Ovary (tissue), 9 donors: Measurements from ENCODE around the gene SSBP2. TPM values are rescaled to one million over a fixed set of nuclear protein-coding genes. Genes with fewer than 3 reads are reported as not detected.

Source experiments
- DNase-seq, 5 donors: peaks; one replicate each; pipeline ENCODE4 v3.0.0-alpha.2; 2019 to 2020
- H3K27ac ChIP-seq, 2 donors: fragments of 200-600 bp; one replicate each; pipeline versions ENCODE4 v1.5.1 to v1.8.0; 2019 to 2022
- H3K27me3 ChIP-seq: fragments of 200-600 bp; one replicate; pipeline ENCODE4 v1.8.0; 2022
- H3K36me3 ChIP-seq: fragments of 200-600 bp; sonication (generic); one replicate; pipeline ENCODE4 v1.5.1; 2019
- H3K4me1 ChIP-seq: one replicate; pipeline ENCODE4 v1.8.1; 2013; ENCODE audit warnings: mild to moderate bottlenecking, moderate library complexity; ENCODE audit not compliant: insufficient read depth
- H3K4me3 ChIP-seq: fragments of 200-600 bp; sonication (generic); one replicate; pipeline ENCODE4 v1.5.1; 2017
- H3K9me3 ChIP-seq, 2 donors: fragments of 200-600 bp in 1 of 2; sonication (generic) in 1 of 2; one replicate each; pipeline versions ENCODE4 v1.5.1 to v1.8.1; 2013 to 2019; ENCODE audit warnings: mild to moderate bottlenecking in 1 of 2, moderate library complexity in 1 of 2
- CTCF ChIP-seq, 3 donors: fragments of 450-650 bp in 2 of 3; fragments of 200-600 bp in 1 of 3; IDR thresholded peaks; one replicate each; pipeline versions ENCODE4 v1.5.1 to v1.8.0; 2016 to 2022; ENCODE audit warnings: antibody characterized with exemption in 3 of 3, mild to moderate bottlenecking in 1 of 3
- EP300 ChIP-seq: sonication (generic); formaldehyde crosslinking; IDR thresholded peaks from one replicate; pipeline ENCODE4 v1.6.1; 2017; ENCODE audit warnings: antibody characterized with exemption
- POLR2A ChIP-seq: fragments of 450-650 bp; IDR thresholded peaks from one replicate; pipeline ENCODE4 v1.6.1; 2017; ENCODE audit warnings: antibody characterized with exemption, mild to moderate bottlenecking, moderate library complexity
- WGBS, 3 donors: extraction: QIAGEN DNeasy Blood & Tissue Kit in 1 of 3; methylation state at CpG; one replicate each; pipeline versions ENCODE4 v1.1.5 to v1.1.7; 2013 to 2017; 5-methylcytosine and 5-hydroxymethylcytosine counted together
- intact Hi-C, 4 donors: fragments of 100-400 bp; cut with DNase I; formaldehyde crosslinking; loops; one replicate each; pipeline versions ENCODE4 v1.11.0 to v1.15.1; 2022 to 2023
- polyA plus RNA-seq, 2 donors: library from polyadenylated mRNA; stranded (reverse); fragments of 200-250 nt in 1 of 2; fragments of 350-450 nt in 1 of 2; fragmentation: Illumina TruSeq in 1 of 2; extraction: RNeasy Lipid Tissue Mini Kit (QIAGEN cat#74804) in 1 of 2; gene quantifications; one replicate each; pipeline ENCODE4 v1.2.3, GENCODE V29; 2013 to 2014
- total RNA-seq, 7 donors: library from RNA; depleted of rRNA in 2 of 7; stranded (reverse); fragments of >200 nt in 2 of 7; fragmentation: NEBNext Ultra II Directional in 3 of 7; extraction: Animal tissue kit (Norgen Biotek cat#: 25700) in 3 of 7; gene quantifications; one replicate each; pipeline versions ENCODE4 v1.1.0 to v1.2.4, GENCODE V29; 2016 to 2023
- donor health status: DM: no; HTN: no; CAD: no; lungs with moderate emphysema.
- donor health status: DM: no; HTN: no; CAD: no.
- donor health status: Bipolar disorder and iron deficiency.
- donor health status: DM: yes; HTN: yes; CAD: no.
- donor health status: DM: no; HTN: no; CAD: no.
- donor health status: DM: yes; HTN: yes; CAD: no.

Gene SSBP2
- total and polyA plus RNA-seq, 9 donors: 40.5 to 126 (median 78.2) TPM

GRCh38 chr5:81370912-81371311 lies 380.0 kb downstream of the SSBP2 start:
- DNase-seq: no peak
- Histone ChIP-seq H3K9me3 (no peaks in the 10 kb centered on the region), H3K36me3 (no peaks in the 10 kb centered on the region), H3K27ac (no peak overlapping the region), H3K4me1 (no peaks in the 10 kb centered on the region), H3K4me3 (no peak overlapping the region), H3K27me3 (no peaks in the 10 kb centered on the region)
- no peak for TF ChIP-seq EP300
- no peak for TF ChIP-seq CTCF (IDR thresholded peaks at IDR 0.05)
- TF ChIP-seq POLR2A: no peak
- intact Hi-C loops: no loop called here

GRCh38 chr5:81365541-81365940 lies 385.4 kb downstream of the SSBP2 start:
- Histone ChIP-seq H3K4me3 (no peak overlapping the region), H3K9me3 (no peaks in the 10 kb centered on the region), H3K27me3 (no peaks in the 10 kb centered on the region), H3K27ac (no peak overlapping the region), H3K36me3 (no peaks in the 10 kb centered on the region), H3K4me1 (no peaks in the 10 kb centered on the region)
- no peak for TF ChIP-seq CTCF (IDR thresholded peaks at IDR 0.05)
- WGBS, 3 donors: 91 to 93% (median 91%) methylated on average over 5 of the region's 5 CpGs
- intact Hi-C loops: no loop called here
- DNase-seq: no peak

- no peaks in the 10 kb centered on the region for H3K27me3 ChIP-seq
- H3K27ac ChIP-seq: no peak overlapping the region
- H3K4me3 ChIP-seq: no peak overlapping the region
- no peaks in the 10 kb centered on the region for H3K4me1 ChIP-seq
- no peak for DNase-seq
- WGBS, 3 donors: 43 to 52% (median 45%) methylated on average over 4 of the region's 4 CpGs
- no peaks in the 10 kb centered on the region for H3K9me3 ChIP-seq
- TF ChIP-seq EP300: no peak
- no peak for TF ChIP-seq POLR2A
- TF ChIP-seq CTCF (IDR thresholded peaks at IDR 0.05): no peak
- no peaks in the 10 kb centered on the region for H3K36me3 ChIP-seq
- intact Hi-C loops: no loop called here
Measured at GRCh38 chr5:81363093-81363871, 387.6 kb downstream of the SSBP2 start.

Other genes starting within 250 kb of the SSBP2 start
- gene ATG10, start 220.9 kb upstream of the SSBP2 start, total RNA-seq: 1 to 10 TPM; 2.6 to 6.1 (median 4.6) TPM
- gene ATG10, start 220.9 kb upstream of the SSBP2 start, polyA plus RNA-seq: 1 to 10 TPM; 2.7 to 7.8 TPM